K562 (cell line): ENCODE results near the gene RPL21. TPM values are rescaled to one million over a fixed set of nuclear protein-coding genes. Genes with fewer than 3 reads are reported as not detected.

Experiments
- CCNT2 ChIP-seq: IDR thresholded peaks from 2 replicates; pipeline ENCODE4 v1.6.1; 2011; ENCODE audit warnings: borderline replicate concordance, low read depth, mild to moderate bottlenecking, moderate library complexity, mixed read lengths, low read length; ENCODE audit not compliant: insufficient read length; ENCODE audit errors: extremely low read depth
- CEBPG ChIP-seq, 3 experiments: fragments of 200-800 bp in 1 of 3; sonication (Bioruptor generic) in 1 of 3; sonication (generic) in 1 of 3; formaldehyde crosslinking in 1 of 3; IDR thresholded peaks in 2 of 3; conservative IDR thresholded peaks in 1 of 3; 2 replicates each; pipeline versions ENCODE4 v1.6.1 to v1.8.0; 2016 to 2022; ENCODE audit warnings: missing compliant biosample characterization in 2 of 3, missing genetic modification characterization in 2 of 3, mild to moderate bottlenecking in 1 of 3, missing genetic modification reagents in 1 of 3
- COPS2 ChIP-seq: fragments of 450-650 bp; conservative IDR thresholded peaks from 2 replicates; pipeline ENCODE4 v1.6.1; 2016; ENCODE audit warnings: mild to moderate bottlenecking, moderate library complexity
- CXXC5 ChIP-seq: fragments of 250-450 bp; sonication (Bioruptor Pico); IDR thresholded peaks from 2 replicates; pipeline ENCODE4 v1.8.0; 2022; ENCODE audit warnings: inconsistent platforms, mild to moderate bottlenecking, moderate library complexity
- EGR1 ChIP-seq: fragments of 450-650 bp; conservative IDR thresholded peaks from 2 replicates; pipeline ENCODE4 v1.6.1; 2017; ENCODE audit warnings: mild to moderate bottlenecking
- ESRRB ChIP-seq: fragments of 250-450 bp; sonication (Bioruptor Pico); IDR thresholded peaks from 2 replicates; pipeline ENCODE4 v1.5.0; 2020; ENCODE audit warnings: mild to moderate bottlenecking, moderate library complexity, borderline replicate concordance
- FOXA3 ChIP-seq, 2 experiments: fragments of 450-650 bp in 1 of 2; sonication (generic) in 1 of 2; formaldehyde crosslinking; IDR thresholded peaks in 1 of 2; conservative IDR thresholded peaks in 1 of 2; 2 replicates each; pipeline versions ENCODE4 v1.4.0 to v1.8.0; 2020 to 2022; ENCODE audit warnings: mild to moderate bottlenecking in 2 of 2, missing genetic modification reagents in 1 of 2
- HDAC6 ChIP-seq: IDR thresholded peaks from 2 replicates; pipeline ENCODE4 v1.6.1; 2012; ENCODE audit warnings: low read depth, mild to moderate bottlenecking, control low read depth, inconsistent platforms, low read length, moderate library complexity
- KLF13 ChIP-seq: fragments of 450-650 bp; IDR thresholded peaks from 2 replicates; pipeline ENCODE4 v1.6.1; 2016; ENCODE audit warnings: missing genetic modification characterization, low read depth, mild to moderate bottlenecking, missing compliant biosample characterization, moderate library complexity, borderline replicate concordance
- MEF2A ChIP-seq: IDR thresholded peaks from 2 replicates; pipeline ENCODE4 v1.6.1; 2011; ENCODE audit warnings: low read depth, mild to moderate bottlenecking, low read length, moderate library complexity; ENCODE audit not compliant: control insufficient read depth
- MTA1 ChIP-seq: fragments of 450-650 bp; IDR thresholded peaks from 2 replicates; pipeline ENCODE4 v1.6.1; 2017; ENCODE audit warnings: borderline replicate concordance
- NFIC ChIP-seq: fragments of 450-650 bp; IDR thresholded peaks from 2 replicates; pipeline ENCODE4 v1.6.1; 2017; ENCODE audit warnings: mild to moderate bottlenecking, inconsistent platforms
- NR2C2 ChIP-seq, 2 experiments: fragments of 200-800 bp in 1 of 2; sonication (Bioruptor generic) in 1 of 2; sonication (generic) in 1 of 2; formaldehyde crosslinking in 1 of 2; IDR thresholded peaks; 2 replicates each; pipeline versions ENCODE4 v1.6.1 to v1.8.0; 2016 to 2022; ENCODE audit warnings: mild to moderate bottlenecking in 1 of 2, missing compliant biosample characterization in 1 of 2, missing genetic modification characterization in 1 of 2, missing genetic modification reagents in 1 of 2
- POLR2AphosphoS2 ChIP-seq: IDR thresholded peaks from 2 replicates; pipeline ENCODE4 v1.6.1; 2012; ENCODE audit warnings: low read length, improper control_type of control experiment
- POLR2G ChIP-seq: fragments of 200-400 bp; formaldehyde crosslinking; IDR thresholded peaks from 2 replicates; pipeline ENCODE4 v1.6.1; 2017; ENCODE audit warnings: low read depth, mild to moderate bottlenecking, antibody characterized with exemption, low read length, moderate library complexity
- POLR3A ChIP-seq: IDR thresholded peaks from 2 replicates; pipeline ENCODE4 v1.6.1; 2011; ENCODE audit warnings: borderline replicate concordance, mild to moderate bottlenecking, moderate library complexity; ENCODE audit not compliant: insufficient read length, insufficient read depth; ENCODE audit errors: extremely low read depth
- RB1 ChIP-seq: fragments of 450-650 bp; IDR thresholded peaks from 2 replicates; pipeline ENCODE4 v1.6.1; 2017; ENCODE audit warnings: low read depth, mild to moderate bottlenecking
- RBBP5 ChIP-seq: fragments of 200-600 bp; sonication (generic); IDR thresholded peaks from 2 replicates; pipeline ENCODE4 v1.6.1; 2012; ENCODE audit warnings: borderline replicate concordance, mild to moderate bottlenecking, low read length, control low read depth, inconsistent platforms; ENCODE audit not compliant: insufficient read depth, poor library complexity, severe bottlenecking
- RBM22 ChIP-seq: fragments of 200-400 bp; formaldehyde crosslinking; IDR thresholded peaks from 2 replicates; pipeline ENCODE4 v1.6.1; 2018; ENCODE audit warnings: low read length, low read depth; ENCODE audit not compliant: poor library complexity, severe bottlenecking
- RFX5 ChIP-seq: IDR thresholded peaks from 2 replicates; pipeline ENCODE4 v1.6.1; 2011; ENCODE audit warnings: low read depth, mild to moderate bottlenecking, improper control_type of control experiment, low read length
- SRSF9 ChIP-seq: fragments of 200-400 bp; formaldehyde crosslinking; IDR thresholded peaks from 2 replicates; pipeline ENCODE4 v1.6.1; 2017; ENCODE audit warnings: low read depth, low read length, borderline replicate concordance
- TRIM24 ChIP-seq, 2 experiments: fragments of 450-650 bp; IDR thresholded peaks; 2 replicates each; pipeline ENCODE4 v1.6.1; 2016
- ZNF197 ChIP-seq: fragments of 200-800 bp; sonication (Bioruptor generic); IDR thresholded peaks from 2 replicates; pipeline ENCODE4 v1.6.1; 2016; ENCODE audit warnings: low read depth, missing genetic modification characterization, missing compliant biosample characterization
- polyA plus RNA-seq, 8 experiments: library from polyadenylated mRNA; depleted of rRNA in 4 of 8; stranded (reverse) in 5 of 8; unstranded in 3 of 8; fragments of >200 nt; fragmentation: Nextera tagmentation in 2 of 8; fragmentation: Illumina TruSeq in 1 of 8; extraction: Ambion mirVana in 2 of 8; extraction: Trizol in 1 of 8; gene quantifications; 2 replicates each; pipeline versions ENCODE4 v1.2.1 to v1.2.3, GENCODE V29; 2011 to 2014; ENCODE audit warnings: inconsistent platforms in 1 of 8, missing spikeins in 1 of 8
- total RNA-seq, 7 experiments: library from RNA; depleted of rRNA in 6 of 7; stranded (reverse); fragments of >200 nt in 6 of 7; fragmentation: Illumina TruSeq in 2 of 7; extraction: Trizol in 2 of 7; gene quantifications; 2 replicates each; pipeline versions ENCODE4 v1.2.1 to v1.2.3, GENCODE V29; 2011 to 2021; ENCODE audit warnings: low replicate concordance in 1 of 7
- TF ChIP-seq, protein P1 (sequence below): sonication (generic); formaldehyde crosslinking; IDR thresholded peaks from 2 replicates; pipeline ENCODE4 v1.8.1; 2023; ENCODE audit warnings: mild to moderate bottlenecking, missing genetic modification reagents

The RPL21 gene
- total and polyA plus RNA-seq, 9 of the 15 experiments (the other 6 are each of a cell fraction or from before 2014, with no cell fraction given), result 622 to 4,203 (median 1,676) TPM

DNA sequence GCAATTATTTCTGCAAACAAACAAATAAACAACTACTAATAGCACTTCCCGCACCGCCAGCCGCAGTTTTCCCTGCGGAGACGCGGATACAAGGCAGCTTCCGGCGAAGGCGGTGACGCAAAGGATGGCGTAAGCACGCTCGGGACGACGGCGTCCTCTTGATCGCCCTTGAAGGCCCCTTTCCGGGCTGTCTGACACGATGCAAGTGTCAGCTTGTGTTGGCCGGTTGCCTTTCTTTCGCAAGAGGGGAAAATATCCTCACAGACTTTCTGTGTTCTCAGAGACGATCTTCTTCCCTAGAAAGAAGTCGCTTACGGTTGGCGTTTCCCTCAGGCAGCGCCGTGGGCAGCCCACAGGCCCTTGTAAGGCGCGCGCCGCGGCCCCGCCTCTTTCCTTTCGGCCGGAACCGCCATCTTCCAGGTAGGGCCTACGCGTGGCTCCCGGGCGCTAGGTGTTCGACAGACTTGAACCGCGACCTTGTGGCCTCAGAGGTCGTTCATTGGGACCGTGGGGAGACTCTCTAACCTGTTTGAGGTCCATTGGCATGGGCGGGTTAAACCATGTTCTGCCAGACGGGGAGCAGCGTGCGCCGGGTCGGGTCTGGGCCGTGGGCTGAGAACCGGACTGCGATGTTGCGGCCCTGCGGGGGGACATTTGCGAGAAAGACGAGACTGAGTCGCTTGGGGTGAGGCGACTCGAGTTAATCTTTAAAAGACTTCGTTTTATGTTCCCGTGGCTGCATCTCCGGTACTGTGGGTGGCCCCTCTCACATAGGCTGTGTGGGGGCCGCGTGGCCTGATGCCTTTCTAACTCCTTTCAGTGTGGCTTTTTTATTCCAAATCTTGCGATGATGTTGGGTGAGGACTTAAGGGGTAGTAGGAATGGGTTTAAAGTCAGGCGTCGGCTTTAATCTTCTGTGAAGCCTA is at the start of gene RPL21 (continued):
- TF ChIP-seq CCNT2 (peak; percentile 39), RBM22 (peak; percentile 71), KLF13 (tag) (peak; percentile 58; the same call in 1 of the 2 replicates), MEF2A (no peak), RFX5 (no peak), NFIC (peak; percentile 79), CEBPG (CRISPR knock-in tag; IDR thresholded peaks at IDR 0.05) (peak; percentile 75), CEBPG (tag; conservative IDR thresholded peaks at IDR 0.05 in 1 of 2, IDR thresholded peaks at IDR 0.05 in 1 of 2) (peak; percentile 73; a peak in 3 of 4 replicates), RBBP5 (peak; percentile 82), NR2C2 (CRISPR knock-in tag; IDR thresholded peaks at IDR 0.05) (no peak; the same call in 1 of the 2 replicates), NR2C2 (tag; IDR thresholded peaks at IDR 0.05) (peak; percentile 59; the same call in 1 of the 2 replicates), EGR1 (peak; percentile 18; the same call in 1 of the 2 replicates), CXXC5 (CRISPR knock-in tag) (peak; percentile 83), MTA1 (peak; percentile 82), ZNF197 (CRISPR knock-in tag) (0 out of 2 replicates have a peak, but pooled peaks have one; percentile 46), TRIM24 (IDR thresholded peaks at IDR 0.05) (peak in 1 of 2 experiments; percentile 7; a peak in 1 of 4 replicates), POLR2G (peak; percentile 98), HDAC6 (no peak), ESRRB (CRISPR knock-in tag) (no peak), RB1 (peak; percentile 90), COPS2 (no peak), SRSF9 (no peak), POLR2AphosphoS2 (0 out of 2 replicates have a peak, but pooled peaks have one; percentile 17), POLR3A (no peak), FOXA3 (CRISPR knock-in tag; conservative IDR thresholded peaks at IDR 0.05 in 1 of 2, IDR thresholded peaks at IDR 0.05 in 1 of 2) (no peak)
- TF ChIP-seq, protein P1, sequence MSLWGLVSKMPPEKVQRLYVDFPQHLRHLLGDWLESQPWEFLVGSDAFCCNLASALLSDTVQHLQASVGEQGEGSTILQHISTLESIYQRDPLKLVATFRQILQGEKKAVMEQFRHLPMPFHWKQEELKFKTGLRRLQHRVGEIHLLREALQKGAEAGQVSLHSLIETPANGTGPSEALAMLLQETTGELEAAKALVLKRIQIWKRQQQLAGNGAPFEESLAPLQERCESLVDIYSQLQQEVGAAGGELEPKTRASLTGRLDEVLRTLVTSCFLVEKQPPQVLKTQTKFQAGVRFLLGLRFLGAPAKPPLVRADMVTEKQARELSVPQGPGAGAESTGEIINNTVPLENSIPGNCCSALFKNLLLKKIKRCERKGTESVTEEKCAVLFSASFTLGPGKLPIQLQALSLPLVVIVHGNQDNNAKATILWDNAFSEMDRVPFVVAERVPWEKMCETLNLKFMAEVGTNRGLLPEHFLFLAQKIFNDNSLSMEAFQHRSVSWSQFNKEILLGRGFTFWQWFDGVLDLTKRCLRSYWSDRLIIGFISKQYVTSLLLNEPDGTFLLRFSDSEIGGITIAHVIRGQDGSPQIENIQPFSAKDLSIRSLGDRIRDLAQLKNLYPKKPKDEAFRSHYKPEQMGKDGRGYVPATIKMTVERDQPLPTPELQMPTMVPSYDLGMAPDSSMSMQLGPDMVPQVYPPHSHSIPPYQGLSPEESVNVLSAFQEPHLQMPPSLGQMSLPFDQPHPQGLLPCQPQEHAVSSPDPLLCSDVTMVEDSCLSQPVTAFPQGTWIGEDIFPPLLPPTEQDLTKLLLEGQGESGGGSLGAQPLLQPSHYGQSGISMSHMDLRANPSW, result no peak
